Posterior cingulate gyrus (tissue), 11 donors: Measurements from ENCODE around the gene DEF6.

Experiments used
- DNase-seq, 10 donors: peaks; one replicate each; pipeline versions ENCODE4 v3.0.0 to v3.0.0-alpha.2; 2020 to 2021; ENCODE audit warnings: mixed read lengths in 3 of 10
- intact Hi-C: fragments of 100-400 bp; cut with DNase I; formaldehyde crosslinking; loops from one replicate; pipeline ENCODE4 v1.15.1; 2023

DEF6 gene

GRCh38 chr6:35297601-35298481 is at the start of gene DEF6:
Gene DEF6 (plus strand): TSS chr6:35297818. CDS start chr6:35297857, 39 bp downstream.
- DNase-seq = peak in 9 of 10 donors; percentile 15 to 89 (median 47)
- intact Hi-C loops = no loop called here

- intact Hi-C loops = loop anchor here (10.0 kb wide), 1 partner anchor 263 kb away; no protein-coding TSS in a partner anchor
- no peak for DNase-seq
Measured at GRCh38 chr6:35248300-35248699, 49.3 kb upstream of the DEF6 start.

GRCh38 chr6:35248965-35249364 is 48.7 kb upstream of the DEF6 start:
- intact Hi-C loops = loop anchor here (10.0 kb wide), 1 partner anchor 264 kb away; no protein-coding TSS in a partner anchor
- DNase-seq = no peak

GRCh38 chr6:35251949-35252348 is 45.7 kb upstream of the DEF6 start:
- DNase-seq = no peak
- intact Hi-C loops = no loop called here

GRCh38 chr6:35253249-35253648 is 44.4 kb upstream of the DEF6 start:
- intact Hi-C loops = no loop called here
- DNase-seq = no peak

- intact Hi-C loops = loop anchor here (2.0 kb wide), 1 partner anchor 210 kb away; the partner anchor contains the start of gene RPL10A
- DNase-seq = no peak
Measured at GRCh38 chr6:35258336-35258735, 39.3 kb upstream of the DEF6 start.

GRCh38 chr6:35258858-35259193 is 38.8 kb upstream of the DEF6 start:
- peak in 5 of 10 donors; percentile 12 to 85 (median 29) for DNase-seq
- intact Hi-C loops = loop anchor here (2.0 kb wide), 1 partner anchor 210 kb away; the partner anchor contains the start of gene RPL10A

- DNase-seq = peak; percentile 95 to 100 (median 97)
- intact Hi-C loops = loop anchor here (2.0 kb wide), 1 partner anchor 209 kb away; the partner anchor contains the start of gene RPL10A
Measured at GRCh38 chr6:35259194-35259947, 38.2 kb upstream of the DEF6 start, which contains the start of gene ZNF76. Gene ZNF76 (plus strand): TSS chr6:35259735. CDS start chr6:35281152, 21,417 bp downstream.

GRCh38 chr6:35259948-35260590 is 37.5 kb upstream of the DEF6 start:
- peak in 6 of 10 donors; percentile 15 to 78 (median 38) for DNase-seq
- intact Hi-C loops = loop anchor here (2.0 kb wide), 1 partner anchor 209 kb away; the partner anchor contains the start of gene RPL10A

GRCh38 chr6:35260591-35261570 is 36.7 kb upstream of the DEF6 start:
- intact Hi-C loops = no loop called here
- DNase-seq = peak in 3 of 10 donors; percentile 33 to 79 (median 79)

GRCh38 chr6:35262596-35262995 is 35.0 kb upstream of the DEF6 start:
- intact Hi-C loops = no loop called here
- DNase-seq = no peak

- intact Hi-C loops = no loop called here
Measured at GRCh38 chr6:35264550-35265274, 32.9 kb upstream of the DEF6 start.

GRCh38 chr6:35265523-35265922 is 32.1 kb upstream of the DEF6 start:
- DNase-seq = no peak
- intact Hi-C loops = no loop called here

More at GRCh38 chr6:35264550-35265274, 32.9 kb upstream of the DEF6 start:
- DNase-seq = no peak

- no peak for DNase-seq
- intact Hi-C loops = no loop called here
Measured at GRCh38 chr6:35267446-35267845, 30.2 kb upstream of the DEF6 start.

- intact Hi-C loops = no loop called here
- no peak for DNase-seq
Measured at GRCh38 chr6:35267897-35268296, 29.7 kb upstream of the DEF6 start.

- intact Hi-C loops = no loop called here
- no peak for DNase-seq
Measured at GRCh38 chr6:35272005-35272404, 25.6 kb upstream of the DEF6 start.

GRCh38 chr6:35273822-35274559 is 23.6 kb upstream of the DEF6 start:
- no peak for DNase-seq
- intact Hi-C loops = no loop called here

GRCh38 chr6:35275744-35276260 is 21.8 kb upstream of the DEF6 start:
- intact Hi-C loops = no loop called here
- DNase-seq = no peak
